ENCODE measurements around the gene HLA-DRA.

Gene HLA-DRA

GRCh38 chr6:32439602-32440214 is at the start of gene HLA-DRA:
HLA-DRA (plus strand) TSS chr6:32439887; CDS start chr6:32439951, 64 bp downstream.
- no peak within 1 kb of the TSS for H3K4me3 ChIP-seq (ENCODE audit: low read depth, low read length)
- no peak for TF ChIP-seq CTCF (IDR thresholded peaks at IDR 0.05; ENCODE audit: low read depth, low read length)

DNA sequence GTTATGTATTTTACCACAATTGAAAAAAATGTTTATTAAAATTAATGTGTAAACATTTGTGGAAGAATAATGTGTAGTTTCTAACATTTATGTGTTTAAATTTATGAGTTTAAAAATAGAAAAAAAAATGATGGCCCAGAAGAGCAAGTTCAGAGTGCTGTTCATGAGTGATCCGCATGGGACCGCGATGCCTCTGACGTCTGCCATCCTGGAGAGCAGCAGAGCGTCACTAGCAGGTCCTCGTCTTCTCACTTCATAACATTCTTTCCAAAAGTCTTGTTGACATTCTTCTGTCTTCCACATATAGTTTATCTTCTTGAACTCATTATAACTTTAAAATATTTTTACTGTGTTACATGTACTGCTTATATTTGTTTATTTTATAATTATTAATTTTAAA is 48.2 kb upstream of the HLA-DRA start:
- TF ChIP-seq CTCF (IDR thresholded peaks at IDR 0.05; ENCODE audit: low read depth, low read length): no peak
- no peak overlapping the region for H3K4me3 ChIP-seq (ENCODE audit: low read depth, low read length)

DNA sequence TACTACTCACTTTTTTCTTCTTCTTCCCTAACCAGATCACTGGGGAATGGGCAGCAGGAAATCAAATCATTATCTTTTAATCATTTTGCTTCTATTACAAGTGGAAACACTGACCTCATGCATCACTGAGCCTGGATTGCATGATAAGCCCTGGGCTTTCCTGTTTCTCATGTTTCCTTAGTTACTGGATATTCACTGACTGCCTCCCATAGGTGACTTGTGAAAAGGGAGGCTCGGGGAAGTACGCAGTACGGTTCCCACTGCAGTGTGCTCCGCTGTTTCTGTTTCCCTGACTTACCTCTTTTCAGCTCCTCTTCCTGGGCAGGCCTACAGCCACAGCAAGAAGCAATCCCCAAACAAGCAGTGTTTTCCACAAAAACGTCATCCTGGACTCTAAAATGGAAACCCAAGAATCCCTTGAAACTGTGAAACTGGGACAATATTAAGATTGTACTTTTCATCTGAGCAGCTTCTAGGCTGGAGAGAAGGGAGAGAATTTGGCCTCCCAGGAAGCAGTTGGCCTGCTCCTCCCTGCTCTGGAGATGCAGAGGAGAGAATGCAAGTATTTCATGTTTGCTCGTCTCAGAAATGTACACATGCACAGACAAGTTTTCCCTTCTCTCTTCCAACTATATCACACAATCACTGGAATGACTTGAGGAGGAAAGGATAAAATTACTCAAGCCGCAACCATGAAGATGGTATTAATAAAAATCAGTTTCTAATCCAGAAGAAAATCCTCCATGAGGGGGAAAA is 45.8 kb upstream of the HLA-DRA start:
- no peak for TF ChIP-seq CTCF (IDR thresholded peaks at IDR 0.05; ENCODE audit: low read depth, low read length)

DNA sequence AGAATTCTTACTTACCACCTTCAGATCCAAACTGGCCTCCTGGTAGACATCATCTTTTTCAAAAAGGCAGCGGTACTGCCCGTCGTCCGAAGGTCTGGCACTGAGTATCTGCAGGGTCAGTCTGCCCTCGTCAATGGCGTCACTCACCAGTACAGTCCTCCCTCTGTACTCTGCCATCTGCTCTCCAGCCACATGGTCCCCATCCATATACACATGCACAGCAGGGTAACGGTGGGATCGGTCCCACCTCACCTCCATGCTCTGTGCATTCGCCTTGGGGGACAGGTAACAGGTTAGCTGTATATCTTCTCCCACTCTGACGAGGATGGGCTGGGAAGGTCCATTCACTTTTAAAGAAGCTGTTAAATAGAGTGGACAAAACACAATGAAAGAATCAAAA is 43.7 kb upstream of the HLA-DRA start:
- no peak for TF ChIP-seq CTCF (IDR thresholded peaks at IDR 0.05; ENCODE audit: low read depth, low read length)
- H3K4me3 ChIP-seq (ENCODE audit: low read depth, low read length): no peak overlapping the region

More for the DNA sequence above, 45.8 kb upstream of the HLA-DRA start:
- H3K4me3 ChIP-seq (ENCODE audit: low read depth, low read length): no peak overlapping the region

DNA sequence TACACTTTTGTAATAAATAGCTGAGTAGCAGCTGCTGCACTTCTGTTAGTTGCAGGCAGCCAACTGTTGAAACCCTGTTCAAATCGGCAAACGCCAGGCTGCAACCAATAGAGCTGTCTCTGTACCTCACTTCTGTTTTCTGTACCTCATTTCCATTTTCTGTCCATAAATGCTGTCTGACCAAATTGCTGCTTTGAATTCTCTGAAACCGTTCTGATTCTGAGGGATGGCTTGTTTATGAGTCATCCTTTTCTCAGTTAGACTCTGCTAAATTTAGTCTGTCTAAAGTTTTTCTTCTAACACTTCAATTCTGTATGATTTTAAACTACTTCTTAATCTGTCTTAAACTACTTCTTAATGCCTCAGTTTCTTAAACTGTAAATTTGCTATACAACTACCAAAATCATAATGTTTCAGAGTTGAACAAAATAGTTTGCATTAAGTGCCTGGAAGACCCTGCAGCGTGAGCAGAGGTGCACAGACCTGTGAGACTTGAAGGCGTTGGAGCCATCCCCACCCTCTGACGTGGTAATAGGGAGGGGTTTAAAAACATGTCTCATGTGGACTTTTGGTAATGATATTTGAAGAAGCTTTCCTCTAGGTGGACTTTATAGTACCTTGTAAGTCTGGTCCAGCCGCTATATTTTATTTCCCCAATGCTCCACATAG is 42.3 kb upstream of the HLA-DRA start:
- no peak overlapping the region for H3K4me3 ChIP-seq (ENCODE audit: low read depth, low read length)
- no peak for TF ChIP-seq CTCF (IDR thresholded peaks at IDR 0.05; ENCODE audit: low read depth, low read length)

- no peak overlapping the region for H3K4me3 ChIP-seq (ENCODE audit: low read depth, low read length)
- TF ChIP-seq CTCF (IDR thresholded peaks at IDR 0.05; ENCODE audit: low read depth, low read length): no peak
These were observed 38.3 kb upstream of the HLA-DRA start for GRCh38 chr6:32401284-32401963.
